HepG2 (cell line): ENCODE data around the gene MROH2A. TPM values are rescaled to one million over a fixed set of nuclear protein-coding genes. Genes with fewer than 3 reads are reported as not detected.
A peak's percentile ranks its signal among the peaks of the same experiment; 100 is the strongest.

ENCODE experiments used
- ATAC-seq: fragments of 200-7000 bp; cut with Tn5 transposase; 3 replicates; pipeline ENCODE4 v1.9.1; 2020; ENCODE audit warnings: mild to moderate bottlenecking, moderate library complexity
- BruUV-seq: library from RNA; stranded (reverse); fragments of 400-500 nt; replicated peaks from 2 replicates; lab custom pipeline; 2021; lab: Mats Ljungman, UMichigan
- CTCF ChIA-PET: fragments of 300-600 bp; formaldehyde crosslinking; extraction: SDS; loops from one replicate; lab custom pipeline; 2021; ENCODE audit warnings: low total read pairs, inconsistent platforms, low intra/inter-chr PET ratio; lab: Yijun Ruan, JAX
- POLR2A ChIA-PET: fragments of 350-600 bp; sonication (Branson Sonifier 250); formaldehyde crosslinking; loops from one replicate; lab custom pipeline; 2020; ENCODE audit warnings: antibody characterized with exemption, inconsistent platforms; lab: Yijun Ruan, JAX
- DNase-seq: peaks from one replicate; pipeline ENCODE4 v3.0.0-alpha.2; 2015; ENCODE audit warnings: low spot score
- FAIRE-seq: peaks from 3 replicates; lab custom pipeline; 2011; peaks lifted over from hg19 to GRCh38; lab: Jason Lieb, UNC
- H2AFZ ChIP-seq: one replicate; pipeline ENCODE4 v1.6.1; 2011; ENCODE audit warnings: low read length, inconsistent platforms
- H3K27ac ChIP-seq: fragments of 300-600 bp; 3 replicates; pipeline ENCODE4 v1.8.0; 2011; ENCODE audit warnings: mixed run types, mild to moderate bottlenecking, mixed read lengths, low read length, inconsistent platforms; ENCODE audit not compliant: insufficient read depth; ENCODE audit errors: extremely low read length
- H3K27me3 ChIP-seq, 2 experiments: fragments of 200-600 bp in 1 of 2; 2 replicates in 1 of 2; 3 replicates in 1 of 2; pipeline versions ENCODE4 v1.6.0 to v1.8.0; 2011; ENCODE audit warnings: low read length in 2 of 2, mild to moderate bottlenecking in 2 of 2, moderate library complexity in 2 of 2, inconsistent platforms in 1 of 2; ENCODE audit not compliant: insufficient read depth in 2 of 2, control insufficient read depth in 1 of 2
- H3K36me3 ChIP-seq, 2 experiments: fragments of 200-600 bp in 1 of 2; replicated peaks in 1 of 2; 2 replicates in 1 of 2; 3 replicates in 1 of 2; pipeline versions ENCODE4 v1.5.1 to v1.8.0; 2011; ENCODE audit warnings: low read length in 2 of 2, inconsistent platforms in 1 of 2; ENCODE audit not compliant: insufficient read depth in 2 of 2, control insufficient read depth in 1 of 2
- H3K4me1 ChIP-seq: 2 replicates; pipeline ENCODE4 v1.5.1; 2012; ENCODE audit warnings: low read length, inconsistent platforms; ENCODE audit not compliant: insufficient read depth
- H3K4me2 ChIP-seq: 2 replicates; pipeline ENCODE4 v1.6.0; 2011; ENCODE audit warnings: low read depth, low read length, inconsistent platforms
- H3K4me3 ChIP-seq, 3 experiments: fragments of 200-600 bp in 1 of 3; sonication (generic), shearing (Covaris generic) in 1 of 3; replicated peaks in 1 of 3; 2 replicates each; pipeline ENCODE4 v1.5.1; 2011 to 2016; ENCODE audit warnings: low read length in 3 of 3, inconsistent platforms in 2 of 3, low read depth in 2 of 3, mild to moderate bottlenecking in 2 of 3, control low read depth in 1 of 3, mixed read lengths in 1 of 3; ENCODE audit not compliant: insufficient read depth in 1 of 3
- H3K79me2 ChIP-seq: one replicate; pipeline ENCODE4 v1.6.1; 2011; ENCODE audit warnings: low read length, inconsistent platforms; ENCODE audit not compliant: insufficient read depth
- H3K9ac ChIP-seq: 2 replicates; pipeline ENCODE4 v1.6.0; 2011; ENCODE audit warnings: mild to moderate bottlenecking, low read depth, low read length, inconsistent platforms; ENCODE audit not compliant: insufficient read depth
- H3K9me3 ChIP-seq: 2 replicates; pipeline ENCODE4 v1.5.1; 2012; ENCODE audit warnings: mild to moderate bottlenecking, low read length
- H4K20me1 ChIP-seq: 2 replicates; pipeline ENCODE4 v1.6.0; 2011; ENCODE audit warnings: inconsistent platforms, mild to moderate bottlenecking, low read length, moderate library complexity; ENCODE audit not compliant: insufficient read depth
- AGO2 ChIP-seq: fragments of 200-400 bp; formaldehyde crosslinking; optimal IDR thresholded peaks from 2 replicates; pipeline ENCODE3; 2017; ENCODE audit warnings: mild to moderate bottlenecking, low read depth, low read length, moderate library complexity
- KDM6A ChIP-seq: IDR thresholded peaks from 2 replicates; pipeline ENCODE4 v1.6.1; 2016; ENCODE audit warnings: low read depth
- MYC ChIP-seq: sonication (generic); formaldehyde crosslinking; IDR thresholded peaks from 2 replicates; pipeline ENCODE4 v1.9.0; 2021; ENCODE audit warnings: missing genetic modification reagents, borderline replicate concordance
- POLR2A ChIP-seq, 2 experiments: IDR thresholded peaks; 2 replicates each; pipeline ENCODE4 v1.6.1; 2011; ENCODE audit warnings: low read depth in 2 of 2, low read length in 2 of 2, mild to moderate bottlenecking in 1 of 2, moderate library complexity in 1 of 2; ENCODE audit not compliant: insufficient read depth in 1 of 2
- ZNF18 ChIP-seq: sonication (generic); formaldehyde crosslinking; IDR thresholded peaks from 2 replicates; pipeline ENCODE4 v1.8.0; 2022; ENCODE audit warnings: mild to moderate bottlenecking, missing genetic modification reagents; ENCODE audit not compliant: insufficient replicate concordance
- ZNF687 ChIP-seq: sonication (generic); formaldehyde crosslinking; IDR thresholded peaks from 2 replicates; pipeline ENCODE4 v1.5.1; 2020; ENCODE audit warnings: mild to moderate bottlenecking, missing genetic modification reagents, moderate library complexity
- ZNF878 ChIP-seq: sonication (generic); formaldehyde crosslinking; IDR thresholded peaks from 2 replicates; pipeline ENCODE4 v1.8.1; 2023; ENCODE audit warnings: mild to moderate bottlenecking, missing genetic modification reagents, moderate library complexity
- WGBS: methylation state at CpG from one replicate; pipeline ENCODE4 v1.1.6; 2017; ENCODE audit warnings: low lambda C conversion rate; 5-methylcytosine and 5-hydroxymethylcytosine counted together
- in situ Hi-C: cut with HindIII; loops from 2 replicates; pipeline ENCODE4 v1.10.0; 2017; ENCODE audit warnings: low pct_unique_long_range_greater_than_20kb; ENCODE audit not compliant: extremely low pct_ligation_motif_present
- intact Hi-C: fragments of 100-400 bp; cut with micrococcal nuclease; formaldehyde crosslinking; loops from one replicate; pipeline ENCODE4 v1.10.0; 2022; ENCODE audit not compliant: unreplicated experiment
- polyA plus RNA-seq, 8 experiments: library from polyadenylated mRNA; depleted of rRNA in 3 of 8; stranded (reverse) in 7 of 8; unstranded in 1 of 8; fragments of >200 nt; fragmentation: Illumina TruSeq in 4 of 8; extraction: Trizol in 4 of 8; gene quantifications; 2 replicates each; pipeline versions ENCODE4 v1.2.1 to v1.2.3, GENCODE V29; 2011 to 2016; ENCODE audit warnings: low read depth in 4 of 8, missing spikeins in 1 of 8, mixed read lengths in 1 of 8; ENCODE audit not compliant: insufficient read depth in 1 of 8
- total RNA-seq, 5 experiments: library from RNA; depleted of rRNA; stranded (reverse); fragments of >200 nt; fragmentation: Illumina TruSeq; extraction: Trizol; gene quantifications; 2 replicates each; pipeline ENCODE4 v1.2.3, GENCODE V29; 2016; ENCODE audit warnings: low read depth in 1 of 5

Gene MROH2A
- total and polyA plus RNA-seq, 2 of the 13 experiments (the other 11 are each of a cell fraction or from before 2014, with no cell fraction given): 0.03 to 0.04 TPM

- DNase-seq: no peak
- TF ChIP-seq MYC (CRISPR knock-in tag) (0 out of 2 replicates have a peak, but pooled peaks have one; percentile 35), AGO2 (peak; percentile 26), POLR2A (IDR thresholded peaks at IDR 0.05; ENCODE audit: insufficient read depth in 1 of 2, low read depth in 2 of 2, low read length in 2 of 2) (0 out of 4 replicates have a peak, but pooled peaks of 1 of the 2 experiments have one; percentile 10), ZNF687 (peak; percentile 36; the same call in 1 of the 2 replicates), KDM6A (CRISPR knock-in tag) (no peak), ZNF878 (no peak), ZNF18 (CRISPR knock-in tag) (no peak)
- TF ChIP-seq, all 625 proteins: peak for 4
- no TSS peak for BruUV-seq
- peaks cover 65 to 96% of the 10 kb centered on the region in 2 experiments for H3K36me3 ChIP-seq
- intact Hi-C loops (loop anchor here (10.0 kb wide), 1 partner anchor 395 kb away; no protein-coding TSS in a partner anchor), in situ Hi-C loops (loop anchor here (25.0 kb wide), 1 partner anchor 527 kb away; the partner anchor contains the start of gene SAG)
- no peaks in the 10 kb centered on the region for H3K9me3 ChIP-seq
- H3K4me1 ChIP-seq: peaks cover 22% of the 10 kb centered on the region; the same call in 1 of the 2 replicates
- H3K27me3 ChIP-seq: no peaks in the 10 kb centered on the region
- H3K9ac ChIP-seq: no peak overlapping the region
- peaks cover 16% of the 10 kb centered on the region; the same call in 1 of the 2 replicates for H4K20me1 ChIP-seq
- H3K27ac ChIP-seq: no peak overlapping the region
- H2AFZ ChIP-seq: no peak overlapping the region
- H3K4me3 ChIP-seq: no peak overlapping the region
- POLR2A ChIA-PET: no interaction called here
- CTCF ChIA-PET: no interaction called here
- H3K79me2 ChIP-seq: peaks cover 44% of the 10 kb centered on the region
- WGBS: 98% methylated on average over 9 of the region's 10 CpGs
- no peak for FAIRE-seq
- no peak overlapping the region for H3K4me2 ChIP-seq
- ATAC-seq: peak; percentile 15; the same call in 2 of the 3 replicates
Measured at GRCh38 chr2:233839447-233839820, 61.3 kb downstream of the MROH2A start.
